Calu3 (cell line): Measurements from ENCODE around the gene TRIOBP. TPM values are rescaled to one million over a fixed set of nuclear protein-coding genes. Genes with fewer than 3 reads are reported as not detected.

Experiments used
- BruUV-seq: library from RNA; stranded (reverse); fragments of 400-500 nt; replicated peaks from 2 replicates; lab custom pipeline; 2021; lab: Mats Ljungman, UMichigan
- CTCF ChIA-PET: fragments of 300-600 bp; sonication (Branson Sonifier 250); formaldehyde crosslinking; loops from one replicate; lab custom pipeline; 2022; ENCODE audit warnings: antibody characterized with exemption; lab: Charles Lee
- DNase-seq: peaks from one replicate; pipeline ENCODE4 v3.0.0; 2022
- H3K27ac Mint-ChIP-seq: one replicate; pipeline ENCODE4 v1.8.0; 2022; ENCODE audit warnings: mixed read lengths; ENCODE audit not compliant: unreplicated experiment
- H3K27me3 Mint-ChIP-seq: one replicate; pipeline ENCODE4 v1.8.0; 2022; ENCODE audit warnings: mixed read lengths; ENCODE audit not compliant: unreplicated experiment
- H3K36me3 Mint-ChIP-seq: one replicate; pipeline ENCODE4 v1.8.0; 2022; ENCODE audit warnings: mild to moderate bottlenecking, moderate library complexity, mixed read lengths; ENCODE audit not compliant: insufficient read depth, unreplicated experiment
- H3K4me1 Mint-ChIP-seq: one replicate; pipeline ENCODE4 v1.8.0; 2022; ENCODE audit warnings: mild to moderate bottlenecking, low read depth, mixed read lengths; ENCODE audit not compliant: unreplicated experiment
- H3K4me3 Mint-ChIP-seq: one replicate; pipeline ENCODE4 v1.8.0; 2022; ENCODE audit warnings: mild to moderate bottlenecking, low read depth, moderate library complexity, mixed read lengths; ENCODE audit not compliant: unreplicated experiment
- H3K9me3 Mint-ChIP-seq: one replicate; pipeline ENCODE4 v1.8.0; 2022; ENCODE audit warnings: low read depth, mixed read lengths; ENCODE audit not compliant: unreplicated experiment
- CTCF ChIP-seq: fragments of 200-600 bp; IDR thresholded peaks from one replicate; pipeline ENCODE4 v1.8.0; 2022; ENCODE audit warnings: antibody characterized with exemption; ENCODE audit not compliant: unreplicated experiment
- intact Hi-C: fragments of 100-400 bp; cut with micrococcal nuclease; formaldehyde crosslinking; loops from one replicate; pipeline ENCODE4 v1.10.0; 2022; ENCODE audit not compliant: unreplicated experiment
- total RNA-seq: library from RNA; stranded (reverse); gene quantifications from 2 replicates; pipeline ENCODE4 v1.2.3, GENCODE V29; 2022

Gene TRIOBP
- total RNA-seq, 1 experiment from 2014 or later = 85.3 TPM

- no peak overlapping the region for H3K27ac Mint-ChIP-seq
- H3K9me3 Mint-ChIP-seq = no peaks in the 10 kb centered on the region
- H3K4me1 Mint-ChIP-seq = peaks cover 7% of the 10 kb centered on the region
- CTCF ChIA-PET = no interaction called here
- BruUV-seq = no TSS peak
- no peaks in the 10 kb centered on the region for H3K27me3 Mint-ChIP-seq
- no peak overlapping the region for H3K4me3 Mint-ChIP-seq
- H3K36me3 Mint-ChIP-seq = peaks cover 10% of the 10 kb centered on the region
- DNase-seq = no peak
- no peak for TF ChIP-seq CTCF
- intact Hi-C loops = no loop called here
These were observed 14.6 kb downstream of the TRIOBP start for GRCh38 chr22:37711490-37711889.

GRCh38 chr22:37713761-37714160 lies 16.9 kb downstream of the TRIOBP start:
- H3K4me3 Mint-ChIP-seq = no peak overlapping the region
- BruUV-seq = no TSS peak

GRCh38 chr22:37714634-37715033 lies 17.8 kb downstream of the TRIOBP start:
- BruUV-seq = no TSS peak
- CTCF ChIA-PET = no interaction called here
- H3K4me3 Mint-ChIP-seq = no peak overlapping the region
- no peak for TF ChIP-seq CTCF
- peaks cover 7% of the 10 kb centered on the region for H3K4me1 Mint-ChIP-seq
- no peaks in the 10 kb centered on the region for H3K9me3 Mint-ChIP-seq
- no peak overlapping the region for H3K27ac Mint-ChIP-seq
- DNase-seq = no peak
- no peaks in the 10 kb centered on the region for H3K27me3 Mint-ChIP-seq
- peaks cover 10% of the 10 kb centered on the region for H3K36me3 Mint-ChIP-seq
- intact Hi-C loops = no loop called here

More at GRCh38 chr22:37713761-37714160, 16.9 kb downstream of the TRIOBP start:
- TF ChIP-seq CTCF = no peak
- CTCF ChIA-PET = interaction anchor here (0.9 kb wide), 1 partner anchor 150 kb away, joined by 3 read pairs; no protein-coding TSS in a partner anchor
- H3K4me1 Mint-ChIP-seq = peaks cover 7% of the 10 kb centered on the region
- H3K27me3 Mint-ChIP-seq = no peaks in the 10 kb centered on the region
- intact Hi-C loops = no loop called here
- DNase-seq = no peak
- H3K36me3 Mint-ChIP-seq = peaks cover 10% of the 10 kb centered on the region
- no peak overlapping the region for H3K27ac Mint-ChIP-seq
- H3K9me3 Mint-ChIP-seq = no peaks in the 10 kb centered on the region

GRCh38 chr22:37715760-37716159 lies 18.9 kb downstream of the TRIOBP start:
- Mint-ChIP-seq H3K9me3 (no peaks in the 10 kb centered on the region), H3K27ac (no peak overlapping the region), H3K36me3 (peaks cover 6% of the 10 kb centered on the region), H3K4me3 (no peak overlapping the region), H3K27me3 (no peaks in the 10 kb centered on the region), H3K4me1 (peaks cover 3% of the 10 kb centered on the region)
- CTCF ChIA-PET = no interaction called here
- BruUV-seq = no TSS peak
- no peak for DNase-seq
- no peak for TF ChIP-seq CTCF
- intact Hi-C loops = no loop called here
